Mucosa of rectum (tissue), 2 donors: ENCODE measurements around the gene TNFRSF13B.
"Not testable (repeated sequence)": the region's sequence is repeated elsewhere in the genome, so short reads cannot be mapped to it uniquely, and the experiment has no call there.

Experiments used
- H3K27ac ChIP-seq, 2 donors: one replicate each; pipeline ENCODE4 v1.7.0; 2013; ENCODE audit warnings: inconsistent platforms in 2 of 2, low read depth in 2 of 2, low read length in 2 of 2
- H3K27me3 ChIP-seq, 2 donors: one replicate each; pipeline ENCODE4 v1.7.0; 2013; ENCODE audit warnings: low read length in 2 of 2; ENCODE audit not compliant: control insufficient read depth in 2 of 2, insufficient read depth in 2 of 2
- H3K36me3 ChIP-seq, 2 donors: one replicate each; pipeline ENCODE4 v1.7.0; 2013; ENCODE audit warnings: low read length in 2 of 2; ENCODE audit not compliant: control insufficient read depth in 2 of 2, insufficient read depth in 2 of 2
- H3K4me1 ChIP-seq, 2 donors: one replicate each; pipeline ENCODE4 v1.7.0; 2013; ENCODE audit warnings: low read length in 2 of 2, mild to moderate bottlenecking in 1 of 2; ENCODE audit not compliant: control insufficient read depth in 2 of 2, insufficient read depth in 2 of 2
- H3K4me3 ChIP-seq, 2 donors: one replicate each; pipeline ENCODE4 v1.7.0; 2013; ENCODE audit warnings: low read length in 2 of 2
- H3K9ac ChIP-seq, 2 donors: one replicate each; pipeline ENCODE4 v1.7.0; 2013; ENCODE audit warnings: low read length in 2 of 2, low read depth in 1 of 2, mild to moderate bottlenecking in 1 of 2
- H3K9me3 ChIP-seq, 2 donors: one replicate each; pipeline ENCODE4 v1.7.0; 2013; ENCODE audit warnings: low read length in 2 of 2; ENCODE audit not compliant: control insufficient read depth in 2 of 2
- donor health status: healthy.
- donor health status: Normal muscosa, but diverticular disease.

TNFRSF13B gene

GRCh38 chr17:17016199-17017197, 44.6 kb upstream of the TNFRSF13B start:
- H3K9ac ChIP-seq, H3K4me1 ChIP-seq, H3K27ac ChIP-seq, H3K9me3 ChIP-seq, H3K4me3 ChIP-seq, H3K36me3 ChIP-seq, H3K27me3 ChIP-seq: not testable (repeated sequence)

GRCh38 chr17:17015230-17015629, 43.3 kb upstream of the TNFRSF13B start:
- no peaks in the 10 kb centered on the region for H3K4me1 ChIP-seq
- no peaks in the 10 kb centered on the region for H3K36me3 ChIP-seq
- no peak overlapping the region for H3K27ac ChIP-seq
- H3K9me3 ChIP-seq: no peaks in the 10 kb centered on the region
- no peaks in the 10 kb centered on the region for H3K27me3 ChIP-seq
- H3K9ac ChIP-seq: no peak overlapping the region
- no peak overlapping the region for H3K4me3 ChIP-seq

GRCh38 chr17:17014748-17015124, 42.8 kb upstream of the TNFRSF13B start:
- not testable (repeated sequence) for H3K4me1 ChIP-seq, H3K9ac ChIP-seq, H3K4me3 ChIP-seq, H3K36me3 ChIP-seq, H3K9me3 ChIP-seq, H3K27ac ChIP-seq, H3K27me3 ChIP-seq

GRCh38 chr17:17013828-17014747, 42.2 kb upstream of the TNFRSF13B start:
- H3K9me3 ChIP-seq, H3K4me3 ChIP-seq, H3K27ac ChIP-seq, H3K4me1 ChIP-seq, H3K9ac ChIP-seq, H3K27me3 ChIP-seq, H3K36me3 ChIP-seq: not testable (repeated sequence)

GRCh38 chr17:17011043-17011907, 39.4 kb upstream of the TNFRSF13B start:
- H3K27me3 ChIP-seq, H3K9me3 ChIP-seq, H3K4me1 ChIP-seq, H3K27ac ChIP-seq, H3K9ac ChIP-seq, H3K4me3 ChIP-seq, H3K36me3 ChIP-seq: not testable (repeated sequence)

- not testable (repeated sequence) for H3K9ac ChIP-seq, H3K9me3 ChIP-seq, H3K4me1 ChIP-seq, H3K4me3 ChIP-seq, H3K36me3 ChIP-seq, H3K27ac ChIP-seq, H3K27me3 ChIP-seq
These were observed 38.7 kb upstream of the TNFRSF13B start for GRCh38 chr17:17010545-17011034.

- not testable (repeated sequence) for H3K27me3 ChIP-seq, H3K9me3 ChIP-seq, H3K36me3 ChIP-seq, H3K4me3 ChIP-seq, H3K9ac ChIP-seq, H3K27ac ChIP-seq, H3K4me1 ChIP-seq
These were observed 38.1 kb upstream of the TNFRSF13B start for GRCh38 chr17:17009972-17010371.

GRCh38 chr17:17008621-17009397, 36.9 kb upstream of the TNFRSF13B start:
- not testable (repeated sequence) for H3K9me3 ChIP-seq, H3K27me3 ChIP-seq, H3K9ac ChIP-seq, H3K4me3 ChIP-seq, H3K36me3 ChIP-seq, H3K4me1 ChIP-seq, H3K27ac ChIP-seq

- H3K27ac ChIP-seq, H3K9ac ChIP-seq, H3K9me3 ChIP-seq, H3K36me3 ChIP-seq, H3K27me3 ChIP-seq, H3K4me1 ChIP-seq, H3K4me3 ChIP-seq: not testable (repeated sequence)
These were observed 36.0 kb upstream of the TNFRSF13B start for GRCh38 chr17:17007891-17008290.
